Measurements from ENCODE around the gene GPR132.
"Not testable (repeated sequence)": the region's sequence is repeated elsewhere in the genome, so short reads cannot be mapped to it uniquely, and the experiment has no call there.

GPR132 gene

GRCh38 chr14:105074601-105075053 lies 9.4 kb upstream of the GPR132 start:
- DNase-seq: no peak

DNA sequence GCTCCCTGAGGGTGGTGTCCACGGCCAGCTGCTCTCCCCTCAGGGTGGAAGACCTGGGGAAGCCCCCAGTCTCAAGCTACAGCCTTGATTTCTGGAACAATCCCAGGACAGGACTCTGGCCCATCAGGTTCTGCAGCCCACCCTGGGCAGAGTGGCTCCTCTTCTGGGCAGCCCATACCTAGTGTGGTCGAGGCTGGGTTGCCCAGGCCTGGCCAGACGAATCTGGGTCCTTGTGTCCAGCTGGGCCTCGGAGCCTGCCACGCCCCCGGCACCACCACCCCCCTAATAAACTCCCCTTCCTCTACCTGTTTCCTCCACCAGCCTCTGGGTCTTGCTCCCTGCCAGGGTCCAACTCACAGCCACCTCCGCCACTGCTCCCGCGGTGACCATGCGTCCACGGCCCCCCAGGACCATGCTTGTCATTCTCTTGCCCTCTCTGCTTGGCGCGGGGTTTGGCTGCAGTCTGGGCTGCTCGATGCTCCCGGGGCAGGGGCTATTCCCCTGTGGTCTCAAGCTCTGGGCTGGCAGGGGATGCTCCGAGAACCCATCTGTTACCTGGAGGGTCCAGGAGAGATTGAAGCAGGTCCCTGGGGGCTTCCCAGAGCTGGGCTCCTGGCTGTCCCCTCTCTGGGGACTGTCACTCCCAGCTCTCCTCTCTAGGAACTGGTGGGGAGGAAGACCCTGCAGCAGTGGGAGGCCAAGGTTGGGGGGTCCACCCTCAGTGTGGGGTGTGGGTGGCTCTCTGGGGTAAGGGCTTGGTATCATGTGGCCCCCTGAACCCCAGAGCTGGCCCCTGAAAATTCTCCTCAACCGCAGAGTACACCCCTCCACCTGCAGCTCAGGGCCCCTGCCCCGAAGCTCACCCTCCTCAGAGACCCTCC lies 8.7 kb upstream of the GPR132 start:
- no peak for DNase-seq

DNA sequence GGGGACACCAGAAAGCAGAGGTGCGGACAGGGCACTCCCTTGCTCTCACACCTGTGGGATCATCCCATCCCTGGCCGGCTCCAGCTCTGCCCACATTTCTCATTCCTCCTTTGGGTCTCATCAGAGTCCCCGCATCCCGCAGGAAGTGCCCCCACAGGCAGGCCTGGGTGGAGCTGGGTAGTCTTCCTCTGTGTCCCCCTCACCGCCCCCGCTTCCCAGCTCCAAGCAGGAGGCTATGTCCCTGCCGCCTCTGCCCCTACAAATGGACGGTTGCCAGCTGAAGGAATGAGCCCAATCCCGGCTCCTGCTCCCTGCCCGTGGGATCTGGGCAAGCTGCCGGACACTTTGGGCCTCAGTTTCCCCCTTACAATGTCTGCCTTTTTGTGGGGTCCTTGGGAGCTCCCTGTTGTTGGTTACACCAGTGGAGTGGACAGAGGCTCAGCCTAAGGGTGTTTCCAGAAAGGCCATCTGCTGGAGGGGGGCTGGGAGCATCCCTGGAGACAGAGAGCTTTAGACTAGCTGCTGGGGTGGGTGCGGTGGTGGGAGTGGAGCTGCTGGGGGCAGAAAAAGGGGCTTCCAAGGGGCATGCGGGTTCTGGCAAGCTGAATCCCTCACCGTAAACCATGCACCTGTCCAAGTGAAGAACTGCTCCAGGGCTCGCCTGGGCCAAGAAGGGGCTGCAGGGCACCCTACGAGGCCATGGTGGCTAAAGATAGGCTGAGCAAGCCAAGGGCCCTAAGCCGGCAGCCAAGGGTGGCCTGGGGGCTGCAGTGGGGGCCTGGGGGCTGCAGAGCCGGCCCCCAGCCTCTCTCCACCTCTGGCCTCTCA lies 7.9 kb upstream of the GPR132 start:
- DNase-seq: no peak

- no peak for DNase-seq
Observed at GRCh38 chr14:105072381-105072861, 7.2 kb upstream of the GPR132 start.

DNA sequence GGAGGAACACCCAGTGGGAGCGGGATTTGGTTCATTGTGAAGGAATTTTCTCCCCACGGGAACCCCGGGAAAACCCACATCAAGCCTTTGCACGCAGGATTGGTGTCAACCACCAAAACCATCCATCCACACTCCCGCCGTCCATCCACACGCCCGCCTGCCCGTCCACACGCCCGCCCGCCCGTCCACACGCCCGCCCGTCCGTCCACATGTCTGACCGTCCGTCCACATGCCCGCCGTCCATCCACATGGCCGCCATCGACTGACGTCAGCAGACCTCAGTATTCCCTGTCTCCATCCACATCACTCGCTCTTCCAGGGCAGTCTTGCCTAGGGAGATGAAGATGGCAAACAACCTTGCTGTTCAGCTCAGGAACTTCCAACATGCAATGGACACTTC lies 6.7 kb upstream of the GPR132 start:
- no peak for DNase-seq

DNA sequence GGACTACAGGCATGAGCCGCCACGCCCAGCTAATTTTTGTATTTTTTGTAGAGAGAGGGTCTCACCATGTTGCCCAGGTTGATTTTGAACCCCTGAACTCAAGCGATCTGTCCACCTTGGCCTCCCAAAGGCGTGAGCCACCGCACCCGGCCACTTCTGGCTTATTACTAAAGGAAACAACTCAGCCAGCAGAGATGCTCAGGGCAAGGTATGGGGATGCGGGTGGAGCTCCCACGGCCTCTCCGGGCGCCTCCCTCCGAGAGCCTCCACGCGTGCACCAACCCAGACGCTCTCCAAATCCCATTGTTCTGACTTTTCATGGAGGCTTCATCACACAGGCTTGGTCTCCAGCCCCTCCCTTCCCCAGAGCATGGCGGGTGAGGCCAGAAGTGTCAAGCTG lies 6.1 kb upstream of the GPR132 start:
- no peak for DNase-seq

DNA sequence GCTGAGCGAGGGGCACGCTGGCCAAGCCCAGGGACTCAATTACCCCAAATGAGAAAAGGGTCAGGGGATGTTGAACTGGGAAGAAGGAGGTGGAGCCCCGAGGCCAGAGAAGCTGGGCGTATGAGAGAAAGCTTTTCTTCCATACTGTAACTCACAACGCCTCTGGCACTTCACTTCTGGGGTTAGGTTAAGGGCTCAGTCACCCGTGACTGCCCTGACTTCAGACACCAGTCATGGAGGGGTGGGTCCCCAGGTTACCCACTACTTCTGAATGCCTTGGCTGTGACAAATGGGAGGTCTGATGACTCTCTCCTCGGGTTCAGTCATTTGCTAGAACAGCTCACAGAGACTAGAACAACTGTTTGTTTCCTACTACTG lies 5.5 kb upstream of the GPR132 start:
- DNase-seq: peak; percentile 84

- peak; percentile 80 for DNase-seq
Observed at GRCh38 chr14:105069871-105070759, 4.9 kb upstream of the GPR132 start.

GRCh38 chr14:105069522-105069870 lies 4.3 kb upstream of the GPR132 start:
- DNase-seq: no peak

- DNase-seq: no peak
Observed at GRCh38 chr14:105068818-105069217, 3.6 kb upstream of the GPR132 start.

- DNase-seq: no peak
Observed at GRCh38 chr14:105067969-105068301, 2.7 kb upstream of the GPR132 start.

GRCh38 chr14:105067140-105067968 lies 2.1 kb upstream of the GPR132 start:
- peak; percentile 82 for DNase-seq

DNA sequence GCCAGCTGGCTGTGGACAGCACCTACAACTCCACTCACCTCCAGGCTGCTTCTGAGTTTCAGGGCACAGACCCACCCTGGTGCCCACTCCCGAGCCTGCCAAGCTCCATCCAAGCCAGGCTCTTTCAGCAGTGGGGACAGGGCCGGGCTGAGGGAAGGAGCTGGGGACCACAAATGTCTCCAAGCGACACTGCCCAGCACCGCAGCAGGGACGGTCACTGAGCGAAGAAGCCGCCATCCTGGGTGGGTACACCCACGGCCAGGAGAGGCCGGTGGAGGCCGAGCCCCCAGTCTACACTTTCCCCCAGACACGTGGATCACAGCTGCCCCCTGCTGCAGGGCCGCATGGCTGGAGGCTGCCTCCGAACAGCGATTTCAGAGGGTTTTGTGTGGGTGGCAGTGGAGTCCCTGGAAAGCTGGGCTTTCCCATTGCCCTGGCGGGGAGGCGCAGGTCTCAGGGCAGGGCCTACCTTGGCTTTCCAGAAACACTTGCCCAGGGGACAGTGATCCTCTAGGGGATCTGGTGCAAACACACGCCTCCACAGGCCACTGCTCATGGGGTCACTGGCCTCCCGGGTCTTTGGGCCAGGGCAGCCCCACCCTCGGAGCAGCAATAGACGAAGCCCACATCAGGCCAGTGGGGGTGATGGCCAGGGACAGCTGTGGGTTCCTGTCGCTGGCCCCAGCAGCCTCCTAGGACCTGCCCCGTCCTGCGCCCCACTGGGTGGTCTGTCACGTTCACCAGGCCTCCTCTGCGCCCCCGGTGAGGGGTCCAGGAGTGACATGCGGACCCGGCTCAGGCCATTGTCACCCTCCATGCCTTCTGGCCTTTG lies 1.2 kb upstream of the GPR132 start:
- DNase-seq: no peak

DNA sequence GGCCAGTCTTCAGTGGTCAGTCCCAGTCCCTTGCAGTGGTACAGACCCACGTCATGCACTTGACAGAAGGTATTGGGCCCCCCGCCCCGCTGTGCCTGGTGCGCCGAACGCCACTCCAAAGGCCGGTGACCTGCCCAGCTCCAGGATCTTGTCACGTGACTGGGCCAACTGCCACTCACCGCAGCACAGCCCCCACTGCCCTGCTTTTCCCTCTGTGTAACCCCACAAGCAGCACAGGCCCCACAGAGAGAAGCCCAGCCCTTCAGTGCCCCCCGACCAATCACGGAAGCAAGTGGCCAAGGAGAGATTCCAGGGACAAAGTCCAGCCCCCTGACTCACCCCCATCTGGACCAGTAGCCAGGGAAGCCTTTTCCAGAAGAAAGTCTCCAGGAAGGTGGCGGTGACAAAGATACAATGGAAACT lies 498 bp downstream of the GPR132 start:
- no peak for DNase-seq

GRCh38 chr14:105064001-105064400 lies 1.2 kb downstream of the GPR132 start:
- DNase-seq: no peak

DNA sequence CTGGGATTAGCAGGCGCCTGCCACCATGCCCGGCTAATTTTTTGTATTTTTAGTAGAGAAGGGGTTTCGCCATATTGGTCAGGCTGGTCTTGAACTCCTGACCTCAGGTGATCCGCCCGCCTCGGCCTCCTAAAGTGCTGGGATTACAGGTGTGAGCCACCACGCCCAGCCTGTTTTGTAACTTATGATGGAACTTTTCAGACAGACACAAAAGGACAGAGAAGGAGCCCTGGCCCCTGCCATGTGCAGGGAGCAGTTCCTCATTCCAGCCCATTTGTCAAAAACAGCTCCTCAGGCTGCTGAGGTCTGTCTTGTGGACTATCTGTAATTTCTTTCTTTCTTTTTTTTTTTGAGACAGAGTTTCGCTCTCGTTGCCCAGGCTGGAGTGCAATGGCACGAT lies 1.7 kb downstream of the GPR132 start:
- DNase-seq: not testable (repeated sequence)

- no peak for DNase-seq
Observed at GRCh38 chr14:105063056-105063455, 2.2 kb downstream of the GPR132 start.

- no peak for DNase-seq
Observed at GRCh38 chr14:105062048-105062433, 3.2 kb downstream of the GPR132 start.

- peak; percentile 64 for DNase-seq
Observed at GRCh38 chr14:105061428-105062047, 3.7 kb downstream of the GPR132 start.

DNA sequence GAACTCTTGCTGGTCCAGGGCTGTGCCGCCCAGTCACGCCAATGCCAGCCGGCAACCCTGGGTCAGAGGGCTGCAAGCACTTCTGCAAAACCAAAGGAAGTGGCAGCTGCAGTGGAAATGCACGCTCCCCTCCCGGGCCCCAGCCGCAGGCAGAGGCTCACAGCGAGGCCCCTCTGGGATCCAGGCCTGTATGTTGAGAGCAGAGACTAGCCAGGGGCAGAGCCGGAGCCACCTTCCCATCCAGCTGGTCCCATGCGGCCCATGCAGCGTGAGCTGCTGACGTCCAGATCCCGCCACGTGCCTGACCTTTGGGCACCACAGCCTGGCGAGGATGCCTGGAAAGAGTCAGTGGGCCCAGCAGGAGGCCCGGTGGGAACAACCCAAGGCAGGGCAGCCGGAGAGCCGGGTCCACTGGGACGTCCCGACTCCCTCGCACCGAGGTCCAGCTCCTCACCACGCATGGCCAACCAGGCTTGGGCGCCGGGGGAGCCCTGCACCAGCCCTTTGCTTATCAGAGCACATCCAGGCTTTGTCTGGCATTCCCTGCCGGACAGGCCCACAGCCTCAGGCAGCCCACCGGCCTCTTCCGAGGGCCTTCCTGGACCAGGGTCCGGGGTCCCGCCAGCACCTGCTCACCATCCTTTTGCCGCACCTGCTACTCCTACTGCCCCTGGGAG lies 4.3 kb downstream of the GPR132 start:
- DNase-seq: peak; percentile 48

All from stimulated activated CD4-positive, alpha-beta T cell treated with anti-CD3 and anti-CD28 coated beads, Interleukin-1b, Interleukin-23, amount 100 ng/mL, for 48 hours (primary cell).